DND-41 (cell line): ENCODE results near the gene TOMM40L.
"Not testable (repeated sequence)": the region's sequence is repeated elsewhere in the genome, so short reads cannot be mapped to it uniquely, and the experiment has no call there.

Experiments used
- ATAC-seq: fragments of 200-7000 bp; cut with Tn5 transposase; 3 replicates; pipeline ENCODE4 v1.9.1; 2021; ENCODE audit warnings: low read depth; ENCODE audit not compliant: insufficient read depth
- DNase-seq: peaks from one replicate; pipeline ENCODE4 v3.0.0-alpha.2; 2020
- H2AFZ ChIP-seq: 2 replicates; pipeline ENCODE4 v1.6.0; 2012; ENCODE audit warnings: low read depth, low read length
- H3K27ac ChIP-seq: 2 replicates; pipeline ENCODE4 v1.5.1; 2012; ENCODE audit warnings: low read length, inconsistent platforms
- H3K27me3 ChIP-seq: fragments of 200-600 bp; sonication (generic); 2 replicates; pipeline ENCODE4 v1.6.0; 2012; ENCODE audit warnings: low read length, mild to moderate bottlenecking, inconsistent platforms; ENCODE audit not compliant: insufficient read depth, poor library complexity
- H3K36me3 ChIP-seq: 2 replicates; pipeline ENCODE4 v1.5.1; 2012; ENCODE audit warnings: low read length, inconsistent platforms; ENCODE audit not compliant: insufficient read depth
- H3K4me1 ChIP-seq: 2 replicates; pipeline ENCODE4 v1.5.1; 2012; ENCODE audit warnings: mild to moderate bottlenecking, low read length; ENCODE audit not compliant: insufficient read depth
- H3K4me2 ChIP-seq: 2 replicates; pipeline ENCODE4 v1.6.0; 2012; ENCODE audit warnings: mild to moderate bottlenecking, moderate library complexity, low read length, inconsistent platforms; ENCODE audit not compliant: insufficient read depth
- H3K4me3 ChIP-seq, 2 experiments: fragments of 200-600 bp in 1 of 2; shearing (Covaris generic) in 1 of 2; 2 replicates each; pipeline ENCODE4 v1.5.1; 2012 to 2016; ENCODE audit warnings: inconsistent platforms in 2 of 2, low read length in 2 of 2, mild to moderate bottlenecking in 2 of 2, low read depth in 1 of 2, moderate library complexity in 1 of 2
- H3K79me2 ChIP-seq: 2 replicates; pipeline ENCODE4 v1.6.0; 2012; ENCODE audit warnings: low read length, inconsistent platforms; ENCODE audit not compliant: insufficient read depth
- H3K9ac ChIP-seq: 2 replicates; pipeline ENCODE4 v1.6.0; 2012; ENCODE audit warnings: low read depth, mild to moderate bottlenecking, inconsistent platforms, low read length, moderate library complexity
- H3K9me3 ChIP-seq: 2 replicates; pipeline ENCODE4 v1.5.1; 2012; ENCODE audit warnings: low read length, moderate library complexity, mild to moderate bottlenecking, inconsistent platforms; ENCODE audit not compliant: insufficient read depth, severe bottlenecking
- H4K20me1 ChIP-seq: 2 replicates; pipeline ENCODE4 v1.6.0; 2012; ENCODE audit warnings: low read length; ENCODE audit not compliant: insufficient read depth
- CTCF ChIP-seq: IDR thresholded peaks from 2 replicates; pipeline ENCODE4 v1.5.1; 2012; ENCODE audit warnings: borderline replicate concordance, low read length, moderate library complexity, mild to moderate bottlenecking; ENCODE audit not compliant: poor library complexity, severe bottlenecking; ENCODE audit errors: extremely low read depth
- EZH2 ChIP-seq: IDR thresholded peaks from 3 replicates; pipeline ENCODE4 v1.6.1; 2012; ENCODE audit warnings: borderline replicate concordance, low read depth, mild to moderate bottlenecking, moderate library complexity, low read length, inconsistent platforms; ENCODE audit not compliant: severe bottlenecking

The TOMM40L gene

GRCh38 chr1:161251579-161251978 is 25.7 kb downstream of the TOMM40L start:
- no peak overlapping the region for H3K4me3 ChIP-seq
- H3K9me3 ChIP-seq = no peaks in the 10 kb centered on the region
- no peaks in the 10 kb centered on the region for H4K20me1 ChIP-seq
- no peak overlapping the region for H3K27ac ChIP-seq
- H3K9ac ChIP-seq = no peak overlapping the region
- H3K4me2 ChIP-seq = no peak overlapping the region
- ATAC-seq = no peak
- DNase-seq = no peak
- H3K36me3 ChIP-seq = no peaks in the 10 kb centered on the region
- H2AFZ ChIP-seq = no peak overlapping the region
- no peaks in the 10 kb centered on the region for H3K27me3 ChIP-seq
- TF ChIP-seq CTCF (no peak), EZH2 (no peak)
- H3K79me2 ChIP-seq = no peaks in the 10 kb centered on the region
- H3K4me1 ChIP-seq = no peaks in the 10 kb centered on the region

GRCh38 chr1:161255302-161255701 is 29.4 kb downstream of the TOMM40L start:
- not testable (repeated sequence) for H3K27ac ChIP-seq, ATAC-seq

GRCh38 chr1:161255955-161256520 is 30.2 kb downstream of the TOMM40L start:
- H3K9ac ChIP-seq, H3K4me2 ChIP-seq, H3K9me3 ChIP-seq, H2AFZ ChIP-seq, H3K4me3 ChIP-seq, H4K20me1 ChIP-seq, H3K4me1 ChIP-seq, ATAC-seq, DNase-seq, H3K36me3 ChIP-seq, H3K27ac ChIP-seq, H3K79me2 ChIP-seq: not testable (repeated sequence)
- peaks cover 11% of the 10 kb centered on the region for H3K27me3 ChIP-seq

More at GRCh38 chr1:161255302-161255701, 29.4 kb downstream of the TOMM40L start:
- H2AFZ ChIP-seq, H4K20me1 ChIP-seq, H3K27me3 ChIP-seq, H3K4me2 ChIP-seq, H3K4me3 ChIP-seq, H3K4me1 ChIP-seq, DNase-seq, H3K36me3 ChIP-seq, H3K9me3 ChIP-seq, H3K9ac ChIP-seq, H3K79me2 ChIP-seq: not testable (repeated sequence)

GRCh38 chr1:161257109-161257508 is 31.2 kb downstream of the TOMM40L start:
- not testable (repeated sequence) for DNase-seq, H3K4me2 ChIP-seq, H2AFZ ChIP-seq, ATAC-seq, H3K4me3 ChIP-seq, H3K4me1 ChIP-seq, H3K36me3 ChIP-seq, H3K9ac ChIP-seq, H3K79me2 ChIP-seq, H3K27ac ChIP-seq, H4K20me1 ChIP-seq, H3K9me3 ChIP-seq
- H3K27me3 ChIP-seq = peaks cover 15% of the 10 kb centered on the region

- no peak within 1 kb of the TSS for H3K27ac ChIP-seq
- peaks cover 8% of the 10 kb centered on the region for H3K9me3 ChIP-seq
- no peaks in the 10 kb centered on the region for H3K36me3 ChIP-seq
- H3K4me2 ChIP-seq = no peak within 1 kb of the TSS
- H4K20me1 ChIP-seq = no peaks in the 10 kb centered on the region
- no peaks in the 10 kb centered on the region for H3K79me2 ChIP-seq
- no peak within 1 kb of the TSS for H2AFZ ChIP-seq
- peaks cover 18% of the 10 kb centered on the region for H3K27me3 ChIP-seq
- H3K4me1 ChIP-seq = no peaks in the 10 kb centered on the region
- ATAC-seq = no peak
- TF ChIP-seq EZH2 = no peak
- TF ChIP-seq CTCF = no peak
- DNase-seq = no peak
- no peak within 1 kb of the TSS for H3K9ac ChIP-seq
- no peak within 1 kb of the TSS for H3K4me3 ChIP-seq
These were observed 32.8 kb downstream of the TOMM40L start, which contains the start of gene PCP4L1 for GRCh38 chr1:161258439-161259344. Gene PCP4L1, plus strand, starts transcription at chr1:161258745. Its CDS starts 230 bp downstream, at chr1:161258975.
